ENCODE results near the gene METAP1D.
A peak's percentile ranks its signal among the peaks of the same experiment; 100 is the strongest.
"Not testable (repeated sequence)": the region's sequence is repeated elsewhere in the genome, so short reads cannot be mapped to it uniquely, and the experiment has no call there.

Gene METAP1D

DNA sequence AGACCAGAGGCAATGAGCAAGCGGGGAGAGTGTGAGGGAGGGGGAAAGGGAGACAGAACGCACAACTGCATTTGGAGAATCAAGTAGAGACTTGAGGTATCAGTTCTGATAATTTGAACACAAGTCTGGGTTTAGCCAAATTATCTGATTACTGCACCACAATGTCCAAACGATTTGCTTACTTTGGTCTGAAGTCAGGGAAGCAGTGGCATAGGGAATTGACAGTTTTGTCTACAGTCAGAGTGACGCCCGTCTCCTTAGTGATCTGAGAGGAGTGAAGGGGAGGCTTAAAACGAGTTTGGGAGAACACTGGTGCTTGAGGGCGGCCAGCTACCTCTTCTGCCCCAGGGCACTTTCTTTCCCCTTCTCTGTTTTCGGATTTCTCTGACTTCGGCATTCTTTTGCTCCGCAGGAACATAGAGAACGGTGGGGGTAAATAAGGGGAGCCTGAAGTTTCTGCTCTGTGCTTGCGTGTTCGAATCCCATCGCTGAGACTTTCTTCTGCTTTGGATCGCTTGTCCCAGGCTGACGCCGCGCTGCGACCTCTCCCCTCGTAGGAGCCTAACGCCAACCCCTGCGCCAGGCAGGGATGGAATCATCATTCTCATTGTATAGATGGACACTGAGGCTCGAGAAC lies 105.8 kb downstream of the METAP1D start:
- no peak for DNase-seq

DNA sequence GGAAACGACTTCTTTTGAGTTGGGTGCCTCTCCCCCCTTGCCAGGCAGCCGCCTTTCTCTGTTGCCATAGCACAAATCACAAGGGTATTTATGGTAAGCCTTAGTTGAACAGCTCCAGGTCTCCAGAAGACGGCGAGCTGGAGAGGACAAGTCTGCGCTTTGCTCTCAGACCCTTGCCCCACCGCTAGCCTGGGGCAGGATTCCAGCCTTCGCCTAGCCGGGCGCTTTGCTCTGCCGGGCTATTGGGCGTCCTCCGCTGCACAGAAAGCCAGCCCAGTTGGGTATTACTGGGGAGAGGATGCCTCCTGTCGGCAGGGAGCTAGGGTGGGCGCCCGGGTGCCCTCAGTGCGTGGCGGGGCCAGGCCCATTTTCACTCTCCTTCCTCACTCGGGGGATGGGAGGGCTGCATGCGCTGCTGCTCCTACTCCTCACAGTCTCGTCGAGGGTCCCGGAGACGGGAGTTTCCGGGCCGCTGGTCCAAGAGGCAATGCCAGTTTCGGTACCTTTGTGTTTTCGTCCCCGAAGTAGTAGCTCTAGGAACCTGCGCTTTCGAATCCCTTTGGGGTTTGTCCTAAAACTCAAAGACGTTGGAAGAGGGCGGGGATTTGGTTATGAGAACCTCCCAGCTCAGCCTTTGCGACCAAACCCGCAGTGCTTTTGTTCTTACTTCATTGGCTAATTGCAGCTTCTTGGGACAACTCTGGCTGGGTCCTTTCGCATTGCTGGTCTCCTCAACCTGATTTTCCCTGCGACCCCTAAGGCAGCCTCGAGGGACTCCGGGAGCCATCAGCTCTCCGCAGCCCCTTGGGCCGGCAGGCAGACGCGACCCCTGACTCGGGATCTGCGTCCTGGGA lies 106.6 kb downstream of the METAP1D start:
- DNase-seq = peak; percentile 31

DNA sequence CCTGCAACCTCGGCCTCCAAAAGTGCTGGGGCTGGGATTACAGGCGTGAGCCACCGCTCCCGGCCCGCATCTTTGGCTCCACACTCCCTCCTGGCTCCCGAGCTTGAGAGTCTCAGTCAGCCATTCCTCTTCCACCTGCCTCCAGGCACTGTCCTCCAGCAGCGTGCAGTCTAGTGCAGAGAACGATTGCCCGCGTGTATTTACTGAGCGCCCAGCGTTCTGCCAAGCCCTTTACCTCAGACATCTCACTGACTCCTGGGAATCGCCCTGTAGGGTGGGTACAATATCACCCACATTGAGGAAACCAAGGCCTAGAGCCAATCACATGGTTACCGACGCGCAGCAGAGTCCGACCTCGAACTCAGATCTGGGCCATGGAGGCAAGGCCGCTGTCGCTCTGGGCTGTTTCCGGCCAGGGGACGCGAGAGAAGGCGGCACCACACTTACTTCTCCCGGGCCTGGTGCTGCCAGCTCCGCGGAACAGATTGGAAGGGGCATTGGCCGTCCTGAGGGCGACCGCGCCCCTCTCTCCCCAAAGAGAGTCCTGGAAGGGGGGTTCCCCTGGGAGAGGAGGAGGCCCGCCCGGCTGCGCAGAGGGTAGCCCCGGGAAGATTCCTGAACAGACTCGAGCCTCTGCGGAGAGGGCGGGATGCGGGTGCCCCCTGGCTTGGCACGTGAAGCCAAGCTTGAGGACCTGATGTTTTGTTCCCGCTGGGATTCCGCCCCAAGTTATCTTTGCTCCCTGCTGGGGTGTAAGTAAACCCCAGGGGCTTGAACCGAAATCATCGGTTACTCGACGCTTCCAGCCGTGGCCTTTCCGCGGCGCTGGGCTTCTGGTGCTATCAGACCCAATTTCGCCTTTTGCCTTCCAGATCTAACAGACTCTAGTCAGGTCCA lies 108.2 kb downstream of the METAP1D start:
- no peak for DNase-seq

DNA sequence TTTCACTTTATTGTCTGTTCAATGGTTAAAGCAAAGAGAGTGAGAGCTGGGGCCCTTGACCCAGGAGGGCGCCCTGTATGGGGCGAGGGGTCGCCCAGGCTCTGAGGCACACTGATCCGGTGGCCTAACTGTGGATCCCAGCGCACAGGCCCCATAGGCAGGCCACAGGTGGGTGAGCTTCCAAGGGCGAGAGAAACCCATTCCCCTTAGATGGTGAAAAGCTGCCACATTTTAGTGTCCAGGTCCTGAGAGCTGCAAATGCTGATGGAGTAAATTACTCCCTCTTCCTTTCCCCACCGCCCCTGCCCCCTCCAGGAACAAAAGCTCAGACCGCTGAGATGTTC lies 108.8 kb downstream of the METAP1D start:
- no peak for DNase-seq

DNA sequence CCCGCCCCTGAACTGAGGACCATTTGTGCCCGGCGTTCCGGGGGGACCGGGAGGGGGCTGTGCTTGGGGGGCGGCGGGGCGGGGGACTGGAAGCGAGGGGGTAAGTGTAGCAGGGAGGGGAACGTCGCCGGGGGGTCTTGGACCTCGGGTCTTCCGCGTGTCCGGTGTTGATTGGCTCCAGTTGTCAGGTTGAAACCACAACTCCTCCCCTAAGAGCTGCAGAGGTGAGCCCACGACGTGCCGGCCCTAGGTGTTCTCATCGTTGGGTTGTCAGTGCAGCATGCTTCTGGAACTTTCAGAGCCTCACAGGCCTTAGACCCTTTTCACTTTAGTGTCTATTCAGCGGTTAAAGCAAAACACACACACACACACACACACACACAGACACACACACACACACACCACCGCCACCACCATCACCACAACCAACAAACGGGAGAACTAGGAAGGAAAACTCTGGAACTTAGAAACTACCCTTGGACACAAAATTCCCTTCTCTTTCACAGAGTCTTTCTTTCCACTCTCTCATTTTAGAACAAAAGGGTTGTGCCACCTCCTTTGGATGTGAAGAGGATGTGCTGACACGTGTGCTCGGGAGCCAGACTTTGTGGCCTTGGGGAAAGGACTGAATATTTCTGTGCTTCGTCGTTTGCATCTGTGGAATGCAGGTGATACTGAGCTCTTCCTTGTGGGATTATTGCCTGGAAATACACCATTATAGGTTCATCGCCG lies 109.7 kb downstream of the METAP1D start:
- no peak for DNase-seq

DNA sequence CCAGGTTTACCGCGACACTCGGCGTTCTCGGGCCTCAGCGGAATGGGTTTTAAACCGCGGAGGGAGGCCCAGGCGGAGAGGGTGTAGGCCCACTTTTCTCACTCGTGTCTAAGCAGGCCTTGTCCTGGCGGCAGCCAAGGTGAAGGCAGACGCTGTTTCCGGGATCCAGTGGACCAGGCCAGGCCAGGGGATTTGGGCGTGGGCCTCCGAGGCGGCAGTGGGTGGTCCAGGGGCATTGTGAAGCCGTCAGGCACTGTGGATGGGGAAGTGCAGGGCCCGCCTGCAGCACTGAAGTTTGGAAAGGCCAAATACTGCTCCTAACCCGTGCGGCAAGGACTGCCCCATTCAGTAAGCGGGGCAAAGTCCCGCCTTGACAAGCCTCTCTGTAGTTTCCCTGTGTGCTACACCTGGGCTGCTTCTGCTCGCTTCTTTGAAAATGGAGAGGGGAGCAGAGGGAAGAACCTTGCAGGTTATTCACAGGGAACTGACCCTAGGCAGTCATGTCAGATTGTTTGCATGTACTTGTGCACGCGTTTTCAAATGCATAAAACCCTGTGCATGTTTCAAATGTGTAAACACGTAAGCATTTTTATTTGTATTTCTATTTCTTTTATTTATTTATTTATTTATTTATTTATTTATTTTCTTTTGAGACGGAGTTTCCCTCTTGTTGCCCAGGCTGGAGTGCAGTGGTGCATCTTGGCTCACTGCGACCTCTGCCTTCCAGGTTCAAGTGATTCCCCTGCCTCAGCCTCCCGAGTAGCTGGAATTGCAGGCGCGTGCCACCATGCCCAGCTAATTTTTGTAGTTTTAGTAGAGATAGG lies 110.4 kb downstream of the METAP1D start:
- DNase-seq = no peak

DNA sequence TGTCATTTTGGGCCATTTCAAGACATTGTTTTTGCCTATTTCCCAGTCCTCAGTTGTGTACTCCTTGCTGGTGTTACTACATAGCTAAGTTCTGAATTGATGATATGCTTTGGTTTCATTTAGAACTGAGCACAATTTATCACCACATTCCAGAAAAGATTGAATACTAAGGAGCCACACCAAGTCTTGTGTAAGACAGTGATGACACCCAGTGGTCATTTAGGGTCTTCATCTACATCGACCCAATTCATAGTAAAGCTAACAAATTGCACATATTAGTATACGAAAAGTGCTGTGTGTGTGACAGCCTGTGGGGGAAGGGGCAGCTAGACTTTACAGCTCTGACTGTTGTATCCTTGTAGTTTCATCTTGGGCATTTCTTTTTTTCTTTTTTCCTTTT lies 113.9 kb downstream of the METAP1D start:
- no peak for DNase-seq

DNA sequence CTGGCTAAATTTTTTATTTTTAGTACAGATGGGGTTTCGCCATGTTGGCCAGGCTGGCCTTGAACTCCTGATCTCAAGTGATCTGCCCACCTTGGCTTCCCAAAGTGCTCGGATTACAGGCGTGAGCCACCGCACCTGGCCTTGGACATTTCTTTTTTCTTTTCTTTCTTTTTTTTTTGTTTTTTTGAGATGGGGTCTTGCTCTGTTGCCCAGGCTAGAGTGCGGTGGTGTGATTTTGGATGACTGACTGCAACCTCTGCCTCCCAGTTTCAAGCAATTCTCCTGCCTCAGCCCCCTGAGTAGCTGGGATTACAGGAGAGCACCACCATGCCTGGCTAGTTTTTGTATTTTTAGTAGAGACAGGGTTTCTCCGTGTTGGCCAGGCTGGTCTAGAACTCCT lies 114.4 kb downstream of the METAP1D start:
- DNase-seq = not testable (repeated sequence)

DNA sequence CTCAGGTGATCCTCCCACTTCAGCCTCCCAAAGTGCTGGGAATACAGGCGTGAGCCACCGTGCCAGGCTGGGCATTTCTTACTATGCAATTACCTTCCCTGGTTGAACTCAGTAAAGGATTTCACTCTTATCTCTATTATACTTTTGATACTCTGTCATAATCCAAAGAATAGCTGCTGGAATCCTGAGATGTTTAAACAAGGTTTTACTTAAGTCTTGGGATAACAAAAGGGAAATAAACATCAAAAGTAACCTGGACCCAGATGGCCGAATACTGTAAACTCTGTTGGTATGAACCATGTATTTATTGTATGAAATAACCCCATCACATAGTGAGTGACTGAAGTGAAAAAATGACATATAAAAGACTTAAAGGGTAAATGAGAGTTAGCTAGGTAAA lies 114.8 kb downstream of the METAP1D start:
- no peak for DNase-seq

DNA sequence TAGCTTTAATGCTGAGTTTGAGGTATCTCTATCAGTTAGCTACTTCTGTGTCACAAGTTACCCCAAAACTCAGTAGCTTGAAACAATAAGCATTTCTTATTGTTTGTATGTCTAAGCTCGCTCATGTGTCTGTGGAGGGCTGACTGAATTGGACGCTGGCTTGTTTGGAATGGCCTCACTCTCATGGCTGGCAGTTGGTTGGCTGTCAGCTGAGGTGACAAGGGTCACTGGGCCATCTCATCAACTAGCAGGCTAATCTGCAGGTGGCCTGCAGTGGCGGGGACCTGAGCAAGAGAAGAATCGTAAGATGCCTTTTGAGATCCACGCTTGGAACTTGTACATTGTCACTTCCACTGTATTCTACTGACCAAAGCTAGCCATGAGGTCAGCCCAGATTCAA lies 116.4 kb downstream of the METAP1D start:
- no peak for DNase-seq

DNA sequence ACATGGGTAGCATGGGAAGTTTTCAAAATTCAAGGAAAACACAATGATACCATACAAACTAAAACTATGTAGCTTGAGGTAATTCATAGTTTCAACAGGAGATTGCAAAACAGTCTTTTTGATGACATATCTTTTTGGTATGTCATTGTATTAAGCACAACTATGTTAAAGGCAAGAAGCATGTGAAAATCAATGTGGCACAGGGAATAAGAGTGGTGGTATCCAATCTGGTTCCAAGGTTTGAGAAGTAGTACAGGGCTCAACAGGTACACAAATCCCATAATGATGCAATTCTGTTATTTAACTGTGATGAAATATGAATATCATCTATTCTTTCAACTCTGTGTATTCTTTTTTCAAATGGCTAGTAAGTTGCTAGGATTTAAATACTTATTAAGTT lies 119.3 kb downstream of the METAP1D start:
- DNase-seq = no peak

DNA sequence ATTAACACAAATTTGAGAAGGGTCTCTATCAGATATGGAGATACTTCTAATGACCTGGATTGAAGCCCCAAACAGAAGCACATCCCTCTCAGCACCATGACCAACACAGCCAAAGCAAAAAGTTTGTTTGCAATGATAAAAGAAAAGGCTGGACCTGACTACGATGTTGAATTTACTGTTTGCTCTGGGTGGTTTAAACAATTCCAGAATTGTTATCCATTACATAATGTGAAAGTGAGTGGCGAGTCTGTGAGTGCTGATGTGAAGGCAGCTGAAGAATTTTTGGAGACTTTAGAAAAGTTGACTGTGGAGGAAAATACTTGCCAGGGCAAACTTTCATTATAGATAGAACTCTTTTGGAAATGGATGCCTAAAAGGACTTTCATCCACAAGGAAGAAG lies 120.4 kb downstream of the METAP1D start:
- no peak for DNase-seq

DNA sequence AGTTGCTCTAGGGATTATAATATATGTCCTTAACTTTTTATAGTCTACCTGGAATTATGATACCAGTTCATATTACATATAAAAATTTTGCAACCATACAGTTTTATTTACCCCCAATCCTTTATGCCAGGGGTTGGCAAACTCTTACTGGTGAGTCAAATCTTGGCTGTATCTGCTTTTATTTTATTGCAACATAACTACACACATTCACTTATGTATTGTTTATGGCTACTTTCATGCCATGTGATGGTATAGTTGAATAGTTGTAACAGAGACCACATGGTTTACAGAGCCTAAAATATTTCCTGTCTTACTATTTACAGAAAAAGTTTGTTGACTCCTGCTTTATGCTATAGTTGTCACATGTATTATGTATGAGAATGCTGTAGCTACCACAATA lies 128.7 kb downstream of the METAP1D start:
- DNase-seq = no peak

DNA sequence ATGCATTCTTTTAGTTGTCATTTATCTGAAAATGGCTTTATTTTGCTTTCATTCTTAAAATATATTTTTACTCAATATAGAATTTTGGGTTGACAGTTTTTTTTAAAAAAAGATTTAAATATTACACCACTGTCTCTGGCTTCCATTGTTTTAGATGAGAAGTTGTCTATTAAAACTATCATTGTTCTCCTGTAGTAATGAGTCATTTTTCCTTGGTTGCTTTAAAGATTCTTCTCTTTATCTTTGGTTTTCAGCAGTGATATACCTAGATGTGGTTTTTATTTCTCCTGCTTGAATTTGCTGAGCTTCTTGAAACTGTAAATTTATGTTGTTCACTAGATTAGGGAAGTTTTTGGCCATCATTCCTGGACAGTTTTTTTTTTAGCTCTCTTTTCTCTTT lies 129.7 kb downstream of the METAP1D start:
- no peak for DNase-seq
